ENCODE measurements around the gene VPREB3. TPM values are rescaled to one million over a fixed set of nuclear protein-coding genes. Genes with fewer than 3 reads are reported as not detected.
"Not testable (repeated sequence)": the region's sequence is repeated elsewhere in the genome, so short reads cannot be mapped to it uniquely, and the experiment has no call there.

The VPREB3 gene
- total RNA-seq, 1 experiment from 2014 or later, result not detected

GRCh38 chr22:23749841-23750301, 4.4 kb downstream of the VPREB3 start:
- H3K36me3 ChIP-seq (replicated peaks; ENCODE audit: control insufficient read depth, insufficient read depth, low read length), result peaks cover under 1% of the 10 kb centered on the region
- H3K4me3 ChIP-seq (ENCODE audit: insufficient read depth, low read depth, low read length), result no peak overlapping the region
- H3K27me3 ChIP-seq (ENCODE audit: control insufficient read depth, insufficient read depth, low read length), result no peaks in the 10 kb centered on the region
- peak; percentile 42 for DNase-seq

DNA sequence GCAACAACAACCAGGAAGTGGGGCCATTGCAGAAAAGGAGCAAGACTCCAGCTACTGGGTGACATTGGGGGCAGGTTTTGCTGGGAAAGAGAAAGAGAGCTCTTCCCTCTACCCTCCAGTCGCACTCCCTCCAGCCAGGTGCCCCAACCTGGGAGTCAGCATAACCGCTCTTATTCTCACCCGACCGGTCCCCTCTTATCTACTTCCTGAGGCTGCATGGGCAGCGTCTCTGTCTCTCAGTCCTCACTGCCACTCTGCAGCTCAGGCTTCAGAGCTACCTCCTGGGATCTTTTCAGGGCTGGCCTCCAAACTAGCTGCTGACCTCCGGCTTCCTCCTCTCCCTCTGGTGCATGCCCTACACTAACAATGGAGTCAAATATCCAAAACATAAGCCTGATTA, 8.4 kb downstream of the VPREB3 start:
- DNase-seq, result peak; percentile 26
- peaks cover 12% of the 10 kb centered on the region for H3K36me3 ChIP-seq (replicated peaks; ENCODE audit: control insufficient read depth, insufficient read depth, low read length)

GRCh38 chr22:23744485-23744884, 9.7 kb downstream of the VPREB3 start:
- H3K27me3 ChIP-seq (ENCODE audit: control insufficient read depth, insufficient read depth, low read length), result no peaks in the 10 kb centered on the region
- no peak overlapping the region for H3K4me3 ChIP-seq (ENCODE audit: insufficient read depth, low read depth, low read length)
- H3K36me3 ChIP-seq (replicated peaks; ENCODE audit: control insufficient read depth, insufficient read depth, low read length), result peaks cover 12% of the 10 kb centered on the region
- DNase-seq, result peak; percentile 7

More for the DNA sequence above, 8.4 kb downstream of the VPREB3 start:
- H3K27me3 ChIP-seq (ENCODE audit: control insufficient read depth, insufficient read depth, low read length), result no peaks in the 10 kb centered on the region
- no peak overlapping the region for H3K4me3 ChIP-seq (ENCODE audit: insufficient read depth, low read depth, low read length)

DNA sequence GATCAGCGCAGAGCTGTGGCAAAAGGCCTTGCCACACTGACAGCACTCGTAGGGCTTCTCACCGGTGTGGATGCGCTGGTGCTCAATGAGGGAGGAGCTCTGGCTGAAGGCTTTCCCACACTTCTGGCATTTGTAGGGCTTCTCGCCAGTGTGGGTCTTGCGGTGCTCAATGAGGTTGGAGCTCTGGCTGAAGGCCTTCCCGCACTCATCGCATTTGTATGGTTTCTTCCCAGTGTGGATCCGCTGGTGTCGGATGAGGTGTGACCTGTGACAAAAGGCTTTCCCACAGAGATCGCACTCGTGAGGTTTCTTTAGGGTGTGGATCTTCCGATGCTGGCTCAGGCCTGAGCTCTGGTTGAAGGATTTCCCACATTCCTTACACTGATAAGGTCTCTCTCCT, 10.2 kb downstream of the VPREB3 start:
- no peak for DNase-seq
- no peaks in the 10 kb centered on the region for H3K27me3 ChIP-seq (ENCODE audit: control insufficient read depth, insufficient read depth, low read length)
- no peak overlapping the region for H3K4me3 ChIP-seq (ENCODE audit: insufficient read depth, low read depth, low read length)
- peaks cover 12% of the 10 kb centered on the region for H3K36me3 ChIP-seq (replicated peaks; ENCODE audit: control insufficient read depth, insufficient read depth, low read length)

- no peak for DNase-seq
- peaks cover 12% of the 10 kb centered on the region for H3K36me3 ChIP-seq (replicated peaks; ENCODE audit: control insufficient read depth, insufficient read depth, low read length)
- no peaks in the 10 kb centered on the region for H3K27me3 ChIP-seq (ENCODE audit: control insufficient read depth, insufficient read depth, low read length)
- H3K4me3 ChIP-seq (ENCODE audit: insufficient read depth, low read depth, low read length), result no peak overlapping the region
Observed at GRCh38 chr22:23743303-23743705, 10.9 kb downstream of the VPREB3 start.

DNA sequence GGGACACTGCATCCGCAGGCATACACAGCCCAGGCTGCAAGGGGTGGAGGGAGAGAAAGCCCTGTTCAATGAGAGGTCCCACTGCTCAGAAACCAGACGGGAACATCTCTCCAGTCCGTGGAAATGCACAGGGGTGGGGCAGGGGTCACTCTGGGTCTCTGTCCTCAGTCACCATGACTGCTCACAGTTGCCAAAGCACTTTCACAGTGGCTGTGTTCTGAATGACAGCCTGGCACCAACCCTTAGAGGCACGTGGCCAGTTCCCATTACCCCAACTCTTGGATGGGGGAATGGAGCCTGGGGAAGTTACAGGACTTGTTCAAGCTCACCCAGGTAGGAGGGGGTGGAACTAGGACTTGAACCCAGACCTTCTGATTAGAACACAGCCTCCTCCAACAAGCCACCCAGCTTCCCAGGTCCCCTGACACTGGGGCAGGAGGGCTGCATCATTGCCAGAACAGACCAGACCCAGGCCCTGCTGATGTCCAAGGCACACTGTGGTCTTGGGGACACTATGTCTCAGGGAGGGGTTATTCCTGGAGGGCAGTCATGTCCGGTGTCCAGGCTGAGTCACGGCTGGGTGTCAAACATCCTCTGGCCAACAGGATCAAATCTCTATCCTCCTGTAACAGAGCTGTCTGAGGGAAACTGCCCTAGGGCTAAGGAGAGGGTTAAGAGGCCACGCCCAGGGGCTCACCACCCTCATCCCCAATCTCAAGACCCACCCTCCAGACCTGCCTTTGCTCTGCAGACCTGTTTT, 11.5 kb downstream of the VPREB3 start:
- Histone ChIP-seq H3K4me3 (ENCODE audit: insufficient read depth, low read depth, low read length) (no peak overlapping the region), H3K27me3 (ENCODE audit: control insufficient read depth, insufficient read depth, low read length) (no peaks in the 10 kb centered on the region), H3K36me3 (replicated peaks; ENCODE audit: control insufficient read depth, insufficient read depth, low read length) (peaks cover 12% of the 10 kb centered on the region)
- peak; percentile 10 for DNase-seq

- Histone ChIP-seq H3K27me3 (ENCODE audit: control insufficient read depth, insufficient read depth, low read length) (no peaks in the 10 kb centered on the region), H3K36me3 (replicated peaks; ENCODE audit: control insufficient read depth, insufficient read depth, low read length) (no peaks in the 10 kb centered on the region), H3K4me3 (ENCODE audit: insufficient read depth, low read depth, low read length) (no peak overlapping the region)
- DNase-seq, result peak; percentile 5
Observed at GRCh38 chr22:23737696-23738095, 16.5 kb downstream of the VPREB3 start.

GRCh38 chr22:23728108-23728507, 26.1 kb downstream of the VPREB3 start:
- not testable (repeated sequence) for H3K36me3 ChIP-seq (replicated peaks; ENCODE audit: control insufficient read depth, insufficient read depth, low read length); H3K27me3 ChIP-seq (ENCODE audit: control insufficient read depth, insufficient read depth, low read length); H3K4me3 ChIP-seq (ENCODE audit: insufficient read depth, low read depth, low read length); DNase-seq

DNA sequence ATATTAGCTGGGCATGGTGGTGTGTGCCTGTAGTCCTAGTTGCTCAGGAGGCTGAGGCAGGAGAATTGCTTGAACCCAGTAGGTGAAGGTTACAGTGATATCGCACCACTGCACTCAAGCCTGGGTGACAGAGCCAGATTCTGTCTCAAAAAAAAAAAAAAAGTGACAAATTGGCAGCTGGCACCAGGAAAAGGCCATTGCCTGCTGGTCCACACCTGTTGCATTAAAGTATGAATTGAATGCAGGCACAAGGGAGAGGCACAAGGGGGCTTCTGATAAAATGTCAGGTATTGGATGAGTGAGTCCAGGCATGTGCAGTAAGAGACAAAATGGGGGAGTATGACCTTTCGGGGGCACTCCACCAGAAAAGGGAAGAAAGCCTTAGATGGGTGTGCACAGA, 31.5 kb downstream of the VPREB3 start:
- Histone ChIP-seq H3K36me3 (replicated peaks; ENCODE audit: control insufficient read depth, insufficient read depth, low read length) (no peaks in the 10 kb centered on the region), H3K4me3 (ENCODE audit: insufficient read depth, low read depth, low read length) (no peak overlapping the region), H3K27me3 (ENCODE audit: control insufficient read depth, insufficient read depth, low read length) (no peaks in the 10 kb centered on the region)
- no peak for DNase-seq

- Histone ChIP-seq H3K4me3 (ENCODE audit: insufficient read depth, low read depth, low read length) (no peak overlapping the region), H3K36me3 (replicated peaks; ENCODE audit: control insufficient read depth, insufficient read depth, low read length) (no peaks in the 10 kb centered on the region)
- DNase-seq, result no peak
Observed at GRCh38 chr22:23722160-23722559, 32.1 kb downstream of the VPREB3 start.

DNA sequence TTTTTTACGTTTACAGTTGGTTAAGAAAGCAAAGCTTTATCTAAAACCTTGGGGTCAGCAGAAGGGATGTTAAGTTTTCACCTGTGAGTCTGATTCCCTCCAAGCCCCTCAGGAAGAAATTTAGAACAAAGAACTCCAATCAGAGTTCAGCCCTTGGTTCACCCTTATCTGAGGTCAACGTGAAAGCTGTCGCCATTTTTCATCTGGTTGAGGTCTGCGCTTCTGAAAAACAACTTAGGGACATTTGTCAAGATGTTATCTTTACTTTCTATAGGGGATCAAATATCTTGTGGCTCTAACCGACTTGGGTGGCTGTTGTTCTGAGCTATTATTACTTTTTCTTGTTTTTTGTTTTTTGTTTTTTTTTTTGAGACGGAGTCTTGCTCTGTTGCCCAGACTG, 33.4 kb downstream of the VPREB3 start:
- Histone ChIP-seq H3K27me3 (ENCODE audit: control insufficient read depth, insufficient read depth, low read length) (no peaks in the 10 kb centered on the region; the same call in 1 of the 2 replicates), H3K36me3 (replicated peaks; ENCODE audit: control insufficient read depth, insufficient read depth, low read length) (no peaks in the 10 kb centered on the region), H3K4me3 (ENCODE audit: insufficient read depth, low read depth, low read length) (no peak overlapping the region)
- DNase-seq, result no peak

More at GRCh38 chr22:23722160-23722559, 32.1 kb downstream of the VPREB3 start:
- no peaks in the 10 kb centered on the region for H3K27me3 ChIP-seq (ENCODE audit: control insufficient read depth, insufficient read depth, low read length)

- H3K27me3 ChIP-seq (ENCODE audit: control insufficient read depth, insufficient read depth, low read length), result no peaks in the 10 kb centered on the region; the same call in 1 of the 2 replicates
- H3K36me3 ChIP-seq (replicated peaks; ENCODE audit: control insufficient read depth, insufficient read depth, low read length), result peaks cover 2% of the 10 kb centered on the region
- H3K4me3 ChIP-seq (ENCODE audit: insufficient read depth, low read depth, low read length), result no peak overlapping the region
- DNase-seq, result no peak
Observed at GRCh38 chr22:23718371-23719165, 35.7 kb downstream of the VPREB3 start.

GRCh38 chr22:23716811-23717801, 37.1 kb downstream of the VPREB3 start:
- Histone ChIP-seq H3K36me3 (replicated peaks; ENCODE audit: control insufficient read depth, insufficient read depth, low read length) (peaks cover 5% of the 10 kb centered on the region), H3K4me3 (ENCODE audit: insufficient read depth, low read depth, low read length) (peak overlapping the region; percentile 94), H3K27me3 (ENCODE audit: control insufficient read depth, insufficient read depth, low read length) (no peaks in the 10 kb centered on the region; the same call in 1 of the 2 replicates)
- peak; percentile 97 for DNase-seq

- DNase-seq, result no peak
- Histone ChIP-seq H3K4me3 (ENCODE audit: insufficient read depth, low read depth, low read length) (no peak overlapping the region), H3K36me3 (replicated peaks; ENCODE audit: control insufficient read depth, insufficient read depth, low read length) (peaks cover 5% of the 10 kb centered on the region), H3K27me3 (ENCODE audit: control insufficient read depth, insufficient read depth, low read length) (no peaks in the 10 kb centered on the region; the same call in 1 of the 2 replicates)
Observed at GRCh38 chr22:23715806-23716375, 38.3 kb downstream of the VPREB3 start.

All from H7 (cell line).